HL-60 (cell line): Measurements from ENCODE around the gene TMEM201.
A peak's percentile ranks its signal among the peaks of the same experiment; 100 is the strongest.

ENCODE experiments used
- DNase-seq, 2 experiments: peaks; one replicate each; pipeline ENCODE4 v3.0.0-alpha.2; 2010 to 2020; ENCODE audit warnings: low read depth in 1 of 2, low spot score in 1 of 2
- H3K27ac ChIP-seq: fragments of 250-450 bp; sonication (Bioruptor Pico); replicated peaks from 2 replicates; pipeline ENCODE4 v1.5.1; 2020; ENCODE audit warnings: mild to moderate bottlenecking, moderate library complexity
- H3K27me3 ChIP-seq: fragments of 250-450 bp; sonication (Bioruptor Pico); 2 replicates; pipeline ENCODE4 v1.5.1; 2021; ENCODE audit warnings: mild to moderate bottlenecking, moderate library complexity; ENCODE audit not compliant: insufficient read depth, poor library complexity, severe bottlenecking
- H3K4me3 ChIP-seq: replicated peaks from 2 replicates; pipeline ENCODE4 v1.5.1; 2011; ENCODE audit warnings: mild to moderate bottlenecking, control low read depth, low read length; ENCODE audit not compliant: insufficient read depth
- GABPA ChIP-seq: IDR thresholded peaks from 2 replicates; pipeline ENCODE4 v1.6.1; 2012; ENCODE audit warnings: low read depth
- POLR2AphosphoS5 ChIP-seq: IDR thresholded peaks from 2 replicates; pipeline ENCODE4 v1.6.1; 2012; ENCODE audit warnings: low read depth
- SPI1 ChIP-seq: IDR thresholded peaks from 2 replicates; pipeline ENCODE4 v1.6.1; 2012; ENCODE audit warnings: low read depth, mild to moderate bottlenecking, borderline replicate concordance
- TF ChIP-seq, protein P1 (sequence below): IDR thresholded peaks from 2 replicates; pipeline ENCODE4 v1.6.1; 2012; ENCODE audit warnings: low read depth; ENCODE audit not compliant: insufficient replicate concordance
- TF ChIP-seq, protein P2 (sequence below): IDR thresholded peaks from one replicate; pipeline ENCODE4 v1.5.1; 2011; ENCODE audit warnings: low read length, control low read depth, inconsistent platforms; ENCODE audit not compliant: insufficient read depth

The TMEM201 gene

GRCh38 chr1:9589719-9590157 lies 1.0 kb downstream of the TMEM201 start:
- TF ChIP-seq, protein P1, sequence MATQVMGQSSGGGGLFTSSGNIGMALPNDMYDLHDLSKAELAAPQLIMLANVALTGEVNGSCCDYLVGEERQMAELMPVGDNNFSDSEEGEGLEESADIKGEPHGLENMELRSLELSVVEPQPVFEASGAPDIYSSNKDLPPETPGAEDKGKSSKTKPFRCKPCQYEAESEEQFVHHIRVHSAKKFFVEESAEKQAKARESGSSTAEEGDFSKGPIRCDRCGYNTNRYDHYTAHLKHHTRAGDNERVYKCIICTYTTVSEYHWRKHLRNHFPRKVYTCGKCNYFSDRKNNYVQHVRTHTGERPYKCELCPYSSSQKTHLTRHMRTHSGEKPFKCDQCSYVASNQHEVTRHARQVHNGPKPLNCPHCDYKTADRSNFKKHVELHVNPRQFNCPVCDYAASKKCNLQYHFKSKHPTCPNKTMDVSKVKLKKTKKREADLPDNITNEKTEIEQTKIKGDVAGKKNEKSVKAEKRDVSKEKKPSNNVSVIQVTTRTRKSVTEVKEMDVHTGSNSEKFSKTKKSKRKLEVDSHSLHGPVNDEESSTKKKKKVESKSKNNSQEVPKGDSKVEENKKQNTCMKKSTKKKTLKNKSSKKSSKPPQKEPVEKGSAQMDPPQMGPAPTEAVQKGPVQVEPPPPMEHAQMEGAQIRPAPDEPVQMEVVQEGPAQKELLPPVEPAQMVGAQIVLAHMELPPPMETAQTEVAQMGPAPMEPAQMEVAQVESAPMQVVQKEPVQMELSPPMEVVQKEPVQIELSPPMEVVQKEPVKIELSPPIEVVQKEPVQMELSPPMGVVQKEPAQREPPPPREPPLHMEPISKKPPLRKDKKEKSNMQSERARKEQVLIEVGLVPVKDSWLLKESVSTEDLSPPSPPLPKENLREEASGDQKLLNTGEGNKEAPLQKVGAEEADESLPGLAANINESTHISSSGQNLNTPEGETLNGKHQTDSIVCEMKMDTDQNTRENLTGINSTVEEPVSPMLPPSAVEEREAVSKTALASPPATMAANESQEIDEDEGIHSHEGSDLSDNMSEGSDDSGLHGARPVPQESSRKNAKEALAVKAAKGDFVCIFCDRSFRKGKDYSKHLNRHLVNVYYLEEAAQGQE, result no peak
- no peak for TF ChIP-seq GABPA
- TF ChIP-seq POLR2AphosphoS5, result no peak
- TF ChIP-seq, protein P2, sequence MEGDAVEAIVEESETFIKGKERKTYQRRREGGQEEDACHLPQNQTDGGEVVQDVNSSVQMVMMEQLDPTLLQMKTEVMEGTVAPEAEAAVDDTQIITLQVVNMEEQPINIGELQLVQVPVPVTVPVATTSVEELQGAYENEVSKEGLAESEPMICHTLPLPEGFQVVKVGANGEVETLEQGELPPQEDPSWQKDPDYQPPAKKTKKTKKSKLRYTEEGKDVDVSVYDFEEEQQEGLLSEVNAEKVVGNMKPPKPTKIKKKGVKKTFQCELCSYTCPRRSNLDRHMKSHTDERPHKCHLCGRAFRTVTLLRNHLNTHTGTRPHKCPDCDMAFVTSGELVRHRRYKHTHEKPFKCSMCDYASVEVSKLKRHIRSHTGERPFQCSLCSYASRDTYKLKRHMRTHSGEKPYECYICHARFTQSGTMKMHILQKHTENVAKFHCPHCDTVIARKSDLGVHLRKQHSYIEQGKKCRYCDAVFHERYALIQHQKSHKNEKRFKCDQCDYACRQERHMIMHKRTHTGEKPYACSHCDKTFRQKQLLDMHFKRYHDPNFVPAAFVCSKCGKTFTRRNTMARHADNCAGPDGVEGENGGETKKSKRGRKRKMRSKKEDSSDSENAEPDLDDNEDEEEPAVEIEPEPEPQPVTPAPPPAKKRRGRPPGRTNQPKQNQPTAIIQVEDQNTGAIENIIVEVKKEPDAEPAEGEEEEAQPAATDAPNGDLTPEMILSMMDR, result no peak
- no peak for TF ChIP-seq SPI1
- peak in 1 of 2 experiments; percentile 21 for DNase-seq
- Histone ChIP-seq H3K27me3 (no peaks in the 10 kb centered on the region), H3K27ac (peak overlapping the region; percentile 56), H3K4me3 (peak overlapping the region; percentile 73)

DNA sequence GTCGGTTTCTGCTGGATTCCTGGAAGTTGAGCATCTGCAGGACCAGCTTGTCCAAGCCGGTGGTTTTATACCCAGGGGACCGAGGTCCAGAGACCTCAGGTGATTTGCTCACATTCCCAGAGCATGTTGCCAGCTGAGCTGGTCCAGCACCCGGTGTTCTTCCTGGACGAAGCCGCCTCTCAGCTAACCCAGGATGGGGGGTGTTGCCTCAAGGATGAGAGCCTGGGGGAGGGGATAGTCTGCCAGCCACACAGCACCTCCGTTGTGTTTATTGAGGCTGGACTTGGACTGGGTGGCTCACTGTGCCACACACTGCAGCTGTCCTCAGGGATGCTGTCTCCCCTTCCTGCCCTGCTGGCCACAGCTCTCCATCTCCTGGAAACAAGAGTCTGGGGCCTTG lies 1.5 kb downstream of the TMEM201 start:
- Histone ChIP-seq H3K27me3 (no peaks in the 10 kb centered on the region), H3K27ac (no peak overlapping the region), H3K4me3 (peak overlapping the region; percentile 73)
- TF ChIP-seq GABPA (no peak), SPI1 (no peak), POLR2AphosphoS5 (no peak)
- TF ChIP-seq, protein P2, result no peak
- TF ChIP-seq, protein P1, result no peak
- DNase-seq, result no peak

GRCh38 chr1:9590945-9591668 lies 2.4 kb downstream of the TMEM201 start:
- TF ChIP-seq SPI1 (no peak), POLR2AphosphoS5 (no peak), GABPA (no peak)
- TF ChIP-seq, protein P2, result no peak
- TF ChIP-seq, protein P1, result no peak
- Histone ChIP-seq H3K27me3 (no peaks in the 10 kb centered on the region), H3K4me3 (no peak overlapping the region), H3K27ac (no peak overlapping the region)
- DNase-seq, result no peak
